Thyroid gland (tissue), 4 donors: ENCODE data around the gene TRRAP. TPM values are rescaled to one million over a fixed set of nuclear protein-coding genes. Genes with fewer than 3 reads are reported as not detected.
A peak's percentile ranks its signal among the peaks of the same experiment; 100 is the strongest.

Experiments
- DNase-seq, 2 donors: peaks; one replicate each; pipeline ENCODE4 v3.0.0-alpha.2; 2019
- H3K27ac ChIP-seq, 3 donors: fragments of 200-600 bp; sonication (generic); 1 replicate in 2 of 3; 2 replicates in 1 of 3; pipeline ENCODE4 v1.5.1; 2016 to 2019; ENCODE audit warnings: mild to moderate bottlenecking in 1 of 3, moderate library complexity in 1 of 3
- H3K27me3 ChIP-seq: fragments of 200-600 bp; sonication (generic); one replicate; pipeline ENCODE4 v1.5.1; 2019
- H3K36me3 ChIP-seq, 2 donors: fragments of 200-600 bp; sonication (generic); one replicate each; pipeline ENCODE4 v1.5.1; 2016 to 2019
- H3K4me1 ChIP-seq, 2 donors: fragments of 200-600 bp; sonication (generic); one replicate each; pipeline ENCODE4 v1.5.1; 2017 to 2019
- H3K4me3 ChIP-seq, 3 donors: fragments of 200-600 bp; sonication (generic); replicated peaks in 1 of 3; 1 replicate in 2 of 3; 2 replicates in 1 of 3; pipeline ENCODE4 v1.5.1; 2016; ENCODE audit warnings: mild to moderate bottlenecking in 1 of 3
- H3K9me3 ChIP-seq: fragments of 200-600 bp; sonication (generic); one replicate; pipeline ENCODE4 v1.5.1; 2017
- POLR2A ChIP-seq, 2 donors: fragments of 450-650 bp; IDR thresholded peaks; one replicate each; pipeline ENCODE4 v1.6.1; 2017; ENCODE audit warnings: antibody characterized with exemption in 2 of 2, mild to moderate bottlenecking in 2 of 2, moderate library complexity in 1 of 2
- WGBS, 2 donors: methylation state at CpG; one replicate each; pipeline ENCODE4 v1.1.5; 2017; 5-methylcytosine and 5-hydroxymethylcytosine counted together
- intact Hi-C: fragments of 100-400 bp; cut with DNase I; formaldehyde crosslinking; loops from one replicate; pipeline ENCODE4 v1.15.1; 2023
- total RNA-seq, 4 donors: library from RNA; depleted of rRNA; stranded (reverse); fragments of >200 nt; gene quantifications; one replicate each; pipeline ENCODE4 v1.2.3, GENCODE V29; 2016
- TF ChIP-seq, protein P1 (sequence below), 6 experiments: fragments of 200-600 bp in 3 of 6; fragments of 450-650 bp in 3 of 6; sonication (generic) in 3 of 6; IDR thresholded peaks; one replicate each; pipeline ENCODE4 v1.5.1; 2016 to 2019; ENCODE audit warnings: antibody characterized with exemption in 6 of 6, mild to moderate bottlenecking in 2 of 6, inconsistent platforms in 1 of 6, moderate library complexity in 1 of 6

Gene TRRAP
- total RNA-seq, 4 donors from 2014 or later, result 43.5 to 72.6 (median 52.2) TPM

GRCh38 chr7:99019523-99020412, 141.4 kb downstream of the TRRAP start:
- 63 to 72% methylated on average over 12 of the region's 12 CpGs for WGBS, 2 donors
- TF ChIP-seq, protein P1, sequence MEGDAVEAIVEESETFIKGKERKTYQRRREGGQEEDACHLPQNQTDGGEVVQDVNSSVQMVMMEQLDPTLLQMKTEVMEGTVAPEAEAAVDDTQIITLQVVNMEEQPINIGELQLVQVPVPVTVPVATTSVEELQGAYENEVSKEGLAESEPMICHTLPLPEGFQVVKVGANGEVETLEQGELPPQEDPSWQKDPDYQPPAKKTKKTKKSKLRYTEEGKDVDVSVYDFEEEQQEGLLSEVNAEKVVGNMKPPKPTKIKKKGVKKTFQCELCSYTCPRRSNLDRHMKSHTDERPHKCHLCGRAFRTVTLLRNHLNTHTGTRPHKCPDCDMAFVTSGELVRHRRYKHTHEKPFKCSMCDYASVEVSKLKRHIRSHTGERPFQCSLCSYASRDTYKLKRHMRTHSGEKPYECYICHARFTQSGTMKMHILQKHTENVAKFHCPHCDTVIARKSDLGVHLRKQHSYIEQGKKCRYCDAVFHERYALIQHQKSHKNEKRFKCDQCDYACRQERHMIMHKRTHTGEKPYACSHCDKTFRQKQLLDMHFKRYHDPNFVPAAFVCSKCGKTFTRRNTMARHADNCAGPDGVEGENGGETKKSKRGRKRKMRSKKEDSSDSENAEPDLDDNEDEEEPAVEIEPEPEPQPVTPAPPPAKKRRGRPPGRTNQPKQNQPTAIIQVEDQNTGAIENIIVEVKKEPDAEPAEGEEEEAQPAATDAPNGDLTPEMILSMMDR (IDR thresholded peaks at IDR 0.05), result no peak
- TF ChIP-seq POLR2A (IDR thresholded peaks at IDR 0.05), result peak in 1 of 2 donors; percentile 17
- DNase-seq, result peak; percentile 55 to 56
- Histone ChIP-seq H3K4me1 (peaks cover 26 to 30% of the 10 kb centered on the region in 2 donors), H3K9me3 (no peaks in the 10 kb centered on the region), H3K4me3 (no peak overlapping the region), H3K27me3 (no peaks in the 10 kb centered on the region), H3K27ac (peak overlapping the region; percentile 59 to 85 (median 76)), H3K36me3 (peaks cover 7 to 11% of the 10 kb centered on the region in 2 donors)
- intact Hi-C loops, result no loop called here

DNA sequence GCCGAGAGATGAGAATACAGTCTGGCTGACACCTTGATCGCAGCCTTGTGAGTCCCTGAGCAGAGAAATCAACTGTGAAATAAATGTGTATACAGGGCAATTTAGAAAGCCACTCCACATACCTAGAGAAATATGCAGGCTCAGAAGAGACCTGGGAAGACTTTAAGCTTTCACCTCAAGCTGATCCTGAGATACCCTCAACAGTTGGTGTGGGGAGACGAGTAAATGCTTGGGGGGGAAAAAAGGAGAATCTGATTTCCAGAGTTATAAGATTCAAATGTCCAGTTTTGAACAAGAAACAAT, 142.0 kb downstream of the TRRAP start:
- peaks cover 26 to 30% of the 10 kb centered on the region in 2 donors for H3K4me1 ChIP-seq
- no peaks in the 10 kb centered on the region for H3K27me3 ChIP-seq
- 32 to 48% methylated on average over 3 of the region's 3 CpGs for WGBS, 2 donors
- intact Hi-C loops, result no loop called here
- no peaks in the 10 kb centered on the region for H3K9me3 ChIP-seq
- H3K27ac ChIP-seq, result peak overlapping the region; percentile 59 to 85 (median 76)
- no peak for TF ChIP-seq POLR2A (IDR thresholded peaks at IDR 0.05)
- TF ChIP-seq, protein P1 (IDR thresholded peaks at IDR 0.05), result no peak
- no peak overlapping the region for H3K4me3 ChIP-seq
- no peak for DNase-seq
- H3K36me3 ChIP-seq, result peaks cover 4 to 6% of the 10 kb centered on the region in 2 donors

DNA sequence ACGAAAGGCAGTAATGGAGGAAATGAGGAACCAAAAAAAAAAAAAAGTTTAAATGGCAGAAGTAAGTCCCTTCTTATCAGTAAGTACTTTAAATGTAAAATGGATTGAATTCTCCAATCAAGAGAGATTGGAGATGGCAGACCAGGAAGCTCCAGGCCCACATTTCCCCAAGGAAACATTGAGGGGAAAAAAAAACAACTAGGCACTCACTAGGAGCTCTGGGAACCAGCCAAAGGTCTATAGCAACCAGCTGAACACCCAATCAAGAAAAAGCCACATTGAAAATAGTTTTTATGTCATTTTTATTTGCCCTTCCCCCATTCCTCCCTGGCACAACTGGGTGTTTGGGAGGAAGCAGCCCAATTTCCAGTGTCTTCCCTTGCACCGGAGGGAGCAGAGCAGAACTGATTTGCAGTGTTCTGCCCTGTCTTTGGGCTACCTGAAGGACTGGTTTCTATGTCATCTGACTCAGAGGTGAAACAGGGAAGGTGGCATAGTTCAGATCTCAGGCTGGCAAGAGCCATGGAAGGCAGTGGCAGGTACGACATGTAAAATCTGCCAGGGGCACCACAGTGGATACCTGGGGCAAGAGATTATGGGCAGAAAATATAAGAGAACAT, 143.7 kb downstream of the TRRAP start:
- peak; percentile 22 to 37 for DNase-seq
- WGBS, 2 donors, result 52 to 65% methylated on average over 3 of the region's 3 CpGs

DNA sequence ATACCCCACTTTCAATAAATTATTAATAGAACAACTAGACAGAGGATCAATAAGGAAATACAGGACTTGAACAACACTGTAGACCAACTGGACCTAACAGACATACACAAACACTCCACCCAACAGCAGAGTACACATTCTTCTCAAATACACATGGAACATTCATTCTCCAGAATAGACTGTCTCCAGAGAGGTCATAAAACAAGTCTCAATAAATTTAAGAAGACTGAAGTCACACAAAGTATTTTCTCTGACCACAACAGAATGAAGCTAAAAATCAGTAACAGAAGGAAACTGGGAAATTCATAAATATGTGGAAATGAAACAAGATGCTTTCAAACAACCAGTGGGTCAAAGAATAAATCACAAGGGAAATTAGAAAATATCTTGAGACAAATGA, 145.7 kb downstream of the TRRAP start:
- Histone ChIP-seq H3K9me3 (no peaks in the 10 kb centered on the region), H3K4me1 (peaks cover 26 to 30% of the 10 kb centered on the region in 2 donors), H3K4me3 (no peak overlapping the region), H3K27me3 (no peaks in the 10 kb centered on the region), H3K27ac (peak overlapping the region in 1 of 3 donors; percentile 30), H3K36me3 (peaks cover 1 to 8% of the 10 kb centered on the region in 2 donors)
- no peak for DNase-seq
- TF ChIP-seq POLR2A (IDR thresholded peaks at IDR 0.05), result no peak
- TF ChIP-seq, protein P1 (IDR thresholded peaks at IDR 0.05), result no peak
- intact Hi-C loops, result no loop called here

More for the DNA sequence above, 143.7 kb downstream of the TRRAP start:
- no peaks in the 10 kb centered on the region for H3K27me3 ChIP-seq
- no peaks in the 10 kb centered on the region for H3K9me3 ChIP-seq
- H3K4me1 ChIP-seq, result peaks cover 26 to 30% of the 10 kb centered on the region in 2 donors
- TF ChIP-seq, protein P1 (IDR thresholded peaks at IDR 0.05), result no peak
- no peak for TF ChIP-seq POLR2A (IDR thresholded peaks at IDR 0.05)
- intact Hi-C loops, result no loop called here
- H3K36me3 ChIP-seq, result no peaks in the 10 kb centered on the region
- H3K27ac ChIP-seq, result peak overlapping the region; percentile 21 to 48 (median 39)
- no peak overlapping the region for H3K4me3 ChIP-seq

- intact Hi-C loops, result no loop called here
- H3K27ac ChIP-seq, result no peak overlapping the region
Measured at GRCh38 chr7:99027241-99027640, 148.9 kb downstream of the TRRAP start.

More at GRCh38 chr7:99027241-99027640, 148.9 kb downstream of the TRRAP start:
- no peak for DNase-seq
- Histone ChIP-seq H3K9me3 (no peaks in the 10 kb centered on the region), H3K36me3 (peaks cover 20 to 38% of the 10 kb centered on the region in 2 donors), H3K27me3 (no peaks in the 10 kb centered on the region), H3K4me3 (no peak overlapping the region), H3K4me1 (peaks cover 3% of the 10 kb centered on the region in 2 donors)
- TF ChIP-seq, protein P1 (IDR thresholded peaks at IDR 0.05), result no peak
- no peak for TF ChIP-seq POLR2A (IDR thresholded peaks at IDR 0.05)
- 79 to 90% methylated on average over 3 of the region's 3 CpGs for WGBS, 2 donors
